Right atrium auricular region (tissue), 2 donors: ENCODE measurements around the gene ACOX1. TPM values are rescaled to one million over a fixed set of nuclear protein-coding genes. Genes with fewer than 3 reads are reported as not detected.

Experiments
- DNase-seq: peaks from one replicate; pipeline ENCODE4 v3.0.0-alpha.2; 2019; ENCODE audit warnings: low spot score
- H3K27ac ChIP-seq, 2 donors: fragments of 200-600 bp; sonication (generic); 1 replicate in 1 of 2; 2 replicates in 1 of 2; pipeline ENCODE4 v1.5.1; 2016 to 2019
- H3K27me3 ChIP-seq, 2 donors: fragments of 200-600 bp; sonication (generic); one replicate each; pipeline versions ENCODE4 v1.5.1 to v1.6.0; 2017 to 2019
- H3K36me3 ChIP-seq: fragments of 200-600 bp; sonication (generic); one replicate; pipeline ENCODE4 v1.5.1; 2016
- H3K4me1 ChIP-seq, 2 donors: fragments of 200-600 bp; sonication (generic); one replicate each; pipeline versions ENCODE4 v1.5.1 to v1.6.0; 2017 to 2019
- H3K4me3 ChIP-seq, 2 donors: fragments of 200-600 bp; sonication (generic); 1 replicate in 1 of 2; 2 replicates in 1 of 2; pipeline ENCODE4 v1.5.1; 2017 to 2019; ENCODE audit warnings: mild to moderate bottlenecking in 1 of 2, moderate library complexity in 1 of 2
- H3K9me3 ChIP-seq, 2 donors: fragments of 200-600 bp; sonication (generic); one replicate each; pipeline ENCODE4 v1.5.1; 2019
- CTCF ChIP-seq, 2 donors: fragments of 200-600 bp; sonication (generic); IDR thresholded peaks; one replicate each; pipeline ENCODE4 v1.5.1; 2019; ENCODE audit warnings: antibody characterized with exemption in 2 of 2
- total RNA-seq, 2 donors: library from RNA; depleted of rRNA; stranded (reverse); fragments of >200 nt; gene quantifications; one replicate each; pipeline ENCODE4 v1.1.0, GENCODE V29; 2016

The ACOX1 gene
- total RNA-seq, 2 donors from 2014 or later = 49.6 to 67.4 TPM

DNA sequence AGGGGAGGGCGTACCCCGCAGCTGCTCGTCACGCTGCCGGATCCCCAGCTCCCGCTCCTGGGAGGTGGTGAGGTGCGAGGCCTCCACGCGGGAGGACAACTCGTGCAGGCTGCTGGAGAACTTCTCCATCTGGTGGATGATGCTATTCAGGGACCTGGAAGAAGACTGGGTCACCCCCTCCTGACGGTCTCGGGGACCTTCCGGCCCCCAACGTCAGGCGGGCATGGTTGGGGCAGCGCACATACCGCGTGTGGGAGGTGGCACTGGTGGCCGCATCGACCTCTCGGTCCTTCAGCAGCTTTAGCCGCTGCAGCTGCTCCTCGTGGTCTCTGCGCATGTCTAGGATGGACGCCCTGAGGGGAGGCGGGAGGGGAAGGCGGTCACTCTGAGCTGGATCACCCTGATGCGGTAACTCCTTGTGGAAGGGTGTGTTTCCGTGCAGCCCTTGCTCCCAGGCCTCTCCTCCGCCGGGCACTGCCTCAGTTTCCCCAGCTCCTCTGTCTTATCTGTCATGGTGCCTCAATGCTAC, 61.0 kb downstream of the ACOX1 start:
- peaks cover 7% of the 10 kb centered on the region for H3K36me3 ChIP-seq
- no peaks in the 10 kb centered on the region for H3K9me3 ChIP-seq
- no peak for DNase-seq
- H3K27me3 ChIP-seq = no peaks in the 10 kb centered on the region
- H3K27ac ChIP-seq = no peak overlapping the region
- no peak for TF ChIP-seq CTCF (IDR thresholded peaks at IDR 0.05)
- peaks cover 0 to 10% of the 10 kb centered on the region in 2 donors for H3K4me1 ChIP-seq
- H3K4me3 ChIP-seq = no peak overlapping the region

DNA sequence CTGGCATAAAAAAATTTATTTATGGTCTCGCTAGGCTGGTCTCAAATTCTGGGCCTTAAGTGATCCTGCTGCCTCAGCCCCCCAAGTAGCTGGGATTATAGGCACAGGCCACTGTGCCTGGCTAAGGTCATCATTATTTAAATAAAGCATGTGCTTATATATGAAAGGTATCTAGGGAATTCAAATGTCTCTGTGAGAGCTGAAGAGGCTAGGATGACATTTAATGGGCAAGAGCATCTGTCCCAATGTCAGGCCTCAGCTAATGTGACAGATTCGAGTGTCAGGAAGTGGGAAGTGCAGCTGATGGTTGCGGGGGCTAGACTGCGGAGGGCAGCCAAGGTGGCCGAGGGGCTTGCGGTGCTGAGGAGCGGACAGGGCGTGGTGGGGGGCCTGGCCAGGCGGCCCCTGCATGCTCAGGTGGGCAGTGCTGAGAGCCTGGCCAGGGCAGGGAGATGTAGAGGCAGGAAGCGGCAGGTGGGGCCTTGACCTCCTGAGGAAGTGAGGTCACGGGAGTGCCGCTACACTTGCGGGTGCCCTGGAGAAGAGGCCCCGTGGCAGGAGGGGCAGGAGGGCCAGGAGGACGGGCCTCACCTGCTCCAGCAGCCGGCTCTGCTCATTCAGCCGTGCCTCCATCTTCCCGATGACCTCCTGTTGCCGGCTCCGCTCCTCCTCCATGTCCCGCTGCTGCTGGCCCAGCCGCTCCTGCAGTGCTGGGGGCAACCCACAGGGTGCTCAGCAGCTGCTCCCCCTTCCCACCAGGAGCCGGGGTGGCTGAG, 61.6 kb downstream of the ACOX1 start:
- no peaks in the 10 kb centered on the region for H3K27me3 ChIP-seq
- H3K36me3 ChIP-seq = peaks cover 7% of the 10 kb centered on the region
- H3K4me1 ChIP-seq = peaks cover 0 to 4% of the 10 kb centered on the region in 2 donors
- no peaks in the 10 kb centered on the region for H3K9me3 ChIP-seq
- no peak overlapping the region for H3K4me3 ChIP-seq
- no peak for TF ChIP-seq CTCF (IDR thresholded peaks at IDR 0.05)
- H3K27ac ChIP-seq = no peak overlapping the region
- no peak for DNase-seq

GRCh38 chr17:75915268-75915667, 63.7 kb downstream of the ACOX1 start:
- DNase-seq = no peak
- H3K4me3 ChIP-seq = no peak overlapping the region
- H3K36me3 ChIP-seq = peaks cover 7% of the 10 kb centered on the region
- peaks cover 0 to 5% of the 10 kb centered on the region in 2 donors for H3K4me1 ChIP-seq
- TF ChIP-seq CTCF (IDR thresholded peaks at IDR 0.05) = no peak
- no peak overlapping the region for H3K27ac ChIP-seq
- no peaks in the 10 kb centered on the region for H3K9me3 ChIP-seq
- H3K27me3 ChIP-seq = no peaks in the 10 kb centered on the region

GRCh38 chr17:75914643-75915267, 64.2 kb downstream of the ACOX1 start:
- Histone ChIP-seq H3K27me3 (no peaks in the 10 kb centered on the region), H3K9me3 (no peaks in the 10 kb centered on the region), H3K4me3 (no peak overlapping the region), H3K27ac (no peak overlapping the region), H3K4me1 (peaks cover 0 to 10% of the 10 kb centered on the region in 2 donors), H3K36me3 (peaks cover 7% of the 10 kb centered on the region)
- no peak for TF ChIP-seq CTCF (IDR thresholded peaks at IDR 0.05)
- no peak for DNase-seq

DNA sequence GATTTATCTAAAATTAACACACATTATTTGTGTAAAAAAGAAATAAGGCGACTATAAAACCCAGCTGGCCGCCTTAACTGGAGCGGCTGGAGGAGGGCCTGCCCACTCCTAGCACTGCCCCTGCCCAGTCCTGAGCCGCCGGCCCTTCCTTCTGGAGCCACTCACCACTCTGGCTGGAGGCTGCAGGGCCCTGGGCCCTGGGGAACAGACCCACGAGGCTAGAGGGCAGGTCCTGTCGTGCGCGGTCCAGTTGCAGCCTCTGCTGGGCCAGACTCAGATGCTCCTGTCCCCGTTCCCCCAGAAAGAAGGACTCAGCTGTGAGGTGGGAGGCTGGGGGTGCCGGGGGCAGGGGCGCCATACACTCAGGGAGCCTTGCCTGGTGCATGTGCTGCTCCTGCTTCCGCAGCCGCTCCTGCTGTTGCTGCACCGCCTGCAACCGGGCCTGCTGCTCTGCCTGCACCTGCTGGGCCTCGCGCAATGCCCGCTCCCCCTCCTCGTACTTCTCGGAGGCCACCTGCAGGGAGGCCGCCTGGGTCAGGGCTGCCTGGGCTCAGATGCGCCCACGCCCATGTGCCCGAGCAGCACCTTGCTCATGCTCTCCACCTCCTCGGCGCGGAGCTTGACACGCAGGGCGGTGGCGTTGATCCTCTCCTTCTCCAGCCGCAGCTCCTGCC, 65.3 kb downstream of the ACOX1 start:
- Histone ChIP-seq H3K36me3 (peaks cover 7% of the 10 kb centered on the region), H3K9me3 (no peaks in the 10 kb centered on the region), H3K27me3 (no peaks in the 10 kb centered on the region), H3K4me1 (peaks cover 0 to 15% of the 10 kb centered on the region in 2 donors), H3K27ac (no peak overlapping the region), H3K4me3 (no peak overlapping the region)
- TF ChIP-seq CTCF (IDR thresholded peaks at IDR 0.05) = no peak
- DNase-seq = no peak
